Gastroesophageal sphincter (tissue), 3 donors: ENCODE results near the gene CPNE4.

Source experiments
- CTCF ChIP-seq, 4 experiments: fragments of 200-600 bp in 2 of 4; fragments of 450-650 bp in 2 of 4; sonication (generic) in 1 of 4; IDR thresholded peaks; one replicate each; pipeline ENCODE4 v1.5.1; 2017 to 2019; ENCODE audit warnings: antibody characterized with exemption in 4 of 4, mild to moderate bottlenecking in 2 of 4, moderate library complexity in 2 of 4
- EP300 ChIP-seq: sonication (generic); formaldehyde crosslinking; IDR thresholded peaks from one replicate; pipeline ENCODE4 v1.6.1; 2017; ENCODE audit warnings: antibody characterized with exemption, mild to moderate bottlenecking
- POLR2A ChIP-seq, 2 donors: fragments of 450-650 bp; IDR thresholded peaks; one replicate each; pipeline ENCODE4 v1.6.1; 2017; ENCODE audit warnings: antibody characterized with exemption in 2 of 2, mild to moderate bottlenecking in 2 of 2, moderate library complexity in 1 of 2
- POLR2AphosphoS5 ChIP-seq: sonication (generic); formaldehyde crosslinking; IDR thresholded peaks from one replicate; pipeline ENCODE4 v1.6.1; 2017; ENCODE audit warnings: antibody characterized with exemption

GRCh38 chr3:131704098-131704497 is 330.7 kb downstream of the CPNE4 start:
- TF ChIP-seq CTCF (IDR thresholded peaks at IDR 0.05) (no peak), EP300 (no peak), POLR2AphosphoS5 (no peak), POLR2A (IDR thresholded peaks at IDR 0.05) (no peak)
